Panc1 (cell line): ENCODE measurements around the gene SERPINA12. TPM values are rescaled to one million over a fixed set of nuclear protein-coding genes. Genes with fewer than 3 reads are reported as not detected.

Experiments used
- ATAC-seq: fragments of 200-7000 bp; cut with Tn5 transposase; 2 replicates; pipeline ENCODE4 v1.9.1; 2020; ENCODE audit warnings: mild to moderate bottlenecking, moderate library complexity
- BruUV-seq: library from RNA; stranded (reverse); fragments of 400-500 nt; replicated peaks from 2 replicates; lab custom pipeline; 2021; lab: Mats Ljungman, UMichigan
- CTCF ChIA-PET: fragments of 300-600 bp; sonication (Branson Sonifier 250); formaldehyde crosslinking; loops from one replicate; lab custom pipeline; 2022; ENCODE audit warnings: antibody characterized with exemption; lab: Charles Lee
- POLR2A ChIA-PET: fragments of 300-600 bp; sonication (Branson Sonifier 250); formaldehyde crosslinking; loops from one replicate; lab custom pipeline; 2022; ENCODE audit warnings: antibody characterized with exemption; lab: Charles Lee
- DNase-seq: peaks from one replicate; pipeline ENCODE4 v3.0.0-alpha.2; 2010; ENCODE audit warnings: low read depth, low spot score
- H3K27ac ChIP-seq: 2 replicates; pipeline ENCODE4 v1.5.1; 2011; ENCODE audit warnings: mild to moderate bottlenecking, low read length, inconsistent platforms
- H3K27me3 ChIP-seq: fragments of 200-500 bp; sonication (Bioruptor generic); 2 replicates; pipeline ENCODE4 v1.6.0; 2014; ENCODE audit warnings: low read length, inconsistent platforms; ENCODE audit not compliant: control insufficient read depth, insufficient read depth
- H3K36me3 ChIP-seq: fragments of 200-500 bp; sonication (Bioruptor generic); 2 replicates; pipeline ENCODE4 v1.5.1; 2014; ENCODE audit warnings: inconsistent platforms, mild to moderate bottlenecking, low read length, moderate library complexity; ENCODE audit not compliant: control insufficient read depth, insufficient read depth
- H3K4me1 ChIP-seq: 2 replicates; pipeline ENCODE4 v1.5.1; 2011; ENCODE audit warnings: inconsistent platforms, mild to moderate bottlenecking, low read length, moderate library complexity; ENCODE audit not compliant: control insufficient read depth, insufficient read depth
- H3K4me3 ChIP-seq, 2 experiments: 2 replicates each; pipeline ENCODE4 v1.5.1; 2011 to 2012; ENCODE audit warnings: low read depth in 2 of 2, low read length in 2 of 2, mild to moderate bottlenecking in 2 of 2, inconsistent platforms in 1 of 2, moderate library complexity in 1 of 2
- H3K9me3 ChIP-seq: fragments of 200-500 bp; sonication (Bioruptor generic); 2 replicates; pipeline ENCODE4 v1.5.1; 2014; ENCODE audit warnings: low read depth, mild to moderate bottlenecking, inconsistent platforms, low read length, moderate library complexity; ENCODE audit not compliant: control insufficient read depth, insufficient read depth
- POLR2AphosphoS5 ChIP-seq: IDR thresholded peaks from 2 replicates; pipeline ENCODE4 v1.6.1; 2012; ENCODE audit warnings: mild to moderate bottlenecking, low read depth, low read length, moderate library complexity
- SIN3A ChIP-seq: IDR thresholded peaks from 2 replicates; pipeline ENCODE4 v1.6.1; 2012; ENCODE audit warnings: low read depth, mild to moderate bottlenecking, low read length, moderate library complexity, borderline replicate concordance; ENCODE audit not compliant: insufficient read depth
- TCF7L2 ChIP-seq: IDR thresholded peaks from 2 replicates; pipeline ENCODE4 v1.6.1; 2011; ENCODE audit warnings: mild to moderate bottlenecking, low read depth, low read length, inconsistent platforms
- in situ Hi-C: cut with HindIII; loops from 2 replicates; pipeline ENCODE4 v1.10.0; 2016; ENCODE audit warnings: low sequenced_read_pairs, low pct_unique_long_range_greater_than_20kb
- intact Hi-C: fragments of 100-400 bp; cut with micrococcal nuclease; formaldehyde crosslinking; loops from one replicate; pipeline ENCODE4 v1.10.0; 2022; ENCODE audit not compliant: unreplicated experiment
- total RNA-seq: library from RNA; stranded (reverse); gene quantifications from one replicate; pipeline ENCODE4 v1.2.1, GENCODE V29; 2021; ENCODE audit not compliant: unreplicated experiment
- TF ChIP-seq, protein P1 (sequence below): fragments of 450-650 bp; IDR thresholded peaks from 2 replicates; pipeline ENCODE4 v1.5.1; 2017; ENCODE audit warnings: mild to moderate bottlenecking
- TF ChIP-seq, protein P2 (sequence below), 2 experiments: IDR thresholded peaks; 2 replicates each; pipeline ENCODE4 v1.6.1; 2011 to 2012; ENCODE audit warnings: low read depth in 2 of 2, control low read depth in 1 of 2, low read length in 1 of 2, mild to moderate bottlenecking in 1 of 2, moderate library complexity in 1 of 2; ENCODE audit not compliant: insufficient read depth in 1 of 2

The SERPINA12 gene
- total RNA-seq, 1 experiment from 2014 or later = not detected

DNA sequence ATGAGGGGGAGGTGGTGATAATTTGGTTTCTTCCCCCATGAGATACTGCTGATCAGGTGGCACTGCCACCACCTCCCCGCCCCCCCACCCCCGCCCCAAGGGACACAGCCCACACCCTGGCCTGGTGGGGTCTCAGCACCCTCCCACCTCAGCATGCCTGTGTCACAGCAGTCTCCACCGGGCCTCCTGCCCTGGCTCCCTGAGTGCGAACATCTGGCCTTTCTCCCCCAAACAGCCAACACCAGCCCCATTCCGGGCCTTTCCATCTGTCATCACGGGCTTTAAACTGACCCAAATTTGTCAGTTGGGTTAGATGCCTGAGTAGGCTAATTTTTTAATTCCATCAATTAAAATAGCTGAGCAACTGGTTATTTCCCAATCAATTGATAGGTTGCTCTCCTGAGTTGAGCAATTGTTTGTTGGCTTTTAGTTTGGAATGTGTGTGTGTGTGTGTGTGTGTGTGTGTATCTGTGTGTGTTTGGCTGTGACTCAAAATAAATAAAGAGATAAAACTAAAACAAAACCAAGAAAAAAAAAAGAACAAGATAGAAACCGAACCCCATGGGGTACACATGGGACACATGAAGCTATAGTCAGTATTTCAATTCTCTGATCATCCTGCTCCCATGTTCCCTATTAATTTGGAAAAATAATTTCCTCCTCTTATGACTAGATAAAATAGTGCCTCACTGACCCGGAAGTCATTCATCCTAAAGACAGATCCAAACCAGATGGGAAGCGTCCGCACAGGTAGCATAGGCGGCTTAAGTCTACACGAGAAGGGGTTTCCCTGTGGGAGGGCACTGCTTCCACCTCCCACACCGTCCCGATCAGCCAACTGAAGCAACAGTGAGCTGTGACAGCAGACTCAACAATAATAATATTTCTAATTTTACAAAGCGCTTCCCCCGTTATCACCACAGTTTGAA lies 7.4 kb downstream of the SERPINA12 start:
- ChIA-PET CTCF (no interaction called here), POLR2A (no interaction called here)
- in situ Hi-C loops (no loop called here), intact Hi-C loops (no loop called here)
- DNase-seq (no peak), ATAC-seq (no peak)
- TF ChIP-seq, protein P1, sequence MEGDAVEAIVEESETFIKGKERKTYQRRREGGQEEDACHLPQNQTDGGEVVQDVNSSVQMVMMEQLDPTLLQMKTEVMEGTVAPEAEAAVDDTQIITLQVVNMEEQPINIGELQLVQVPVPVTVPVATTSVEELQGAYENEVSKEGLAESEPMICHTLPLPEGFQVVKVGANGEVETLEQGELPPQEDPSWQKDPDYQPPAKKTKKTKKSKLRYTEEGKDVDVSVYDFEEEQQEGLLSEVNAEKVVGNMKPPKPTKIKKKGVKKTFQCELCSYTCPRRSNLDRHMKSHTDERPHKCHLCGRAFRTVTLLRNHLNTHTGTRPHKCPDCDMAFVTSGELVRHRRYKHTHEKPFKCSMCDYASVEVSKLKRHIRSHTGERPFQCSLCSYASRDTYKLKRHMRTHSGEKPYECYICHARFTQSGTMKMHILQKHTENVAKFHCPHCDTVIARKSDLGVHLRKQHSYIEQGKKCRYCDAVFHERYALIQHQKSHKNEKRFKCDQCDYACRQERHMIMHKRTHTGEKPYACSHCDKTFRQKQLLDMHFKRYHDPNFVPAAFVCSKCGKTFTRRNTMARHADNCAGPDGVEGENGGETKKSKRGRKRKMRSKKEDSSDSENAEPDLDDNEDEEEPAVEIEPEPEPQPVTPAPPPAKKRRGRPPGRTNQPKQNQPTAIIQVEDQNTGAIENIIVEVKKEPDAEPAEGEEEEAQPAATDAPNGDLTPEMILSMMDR = no peak
- TF ChIP-seq TCF7L2 (no peak), SIN3A (no peak), POLR2AphosphoS5 (no peak)
- TF ChIP-seq, protein P2, sequence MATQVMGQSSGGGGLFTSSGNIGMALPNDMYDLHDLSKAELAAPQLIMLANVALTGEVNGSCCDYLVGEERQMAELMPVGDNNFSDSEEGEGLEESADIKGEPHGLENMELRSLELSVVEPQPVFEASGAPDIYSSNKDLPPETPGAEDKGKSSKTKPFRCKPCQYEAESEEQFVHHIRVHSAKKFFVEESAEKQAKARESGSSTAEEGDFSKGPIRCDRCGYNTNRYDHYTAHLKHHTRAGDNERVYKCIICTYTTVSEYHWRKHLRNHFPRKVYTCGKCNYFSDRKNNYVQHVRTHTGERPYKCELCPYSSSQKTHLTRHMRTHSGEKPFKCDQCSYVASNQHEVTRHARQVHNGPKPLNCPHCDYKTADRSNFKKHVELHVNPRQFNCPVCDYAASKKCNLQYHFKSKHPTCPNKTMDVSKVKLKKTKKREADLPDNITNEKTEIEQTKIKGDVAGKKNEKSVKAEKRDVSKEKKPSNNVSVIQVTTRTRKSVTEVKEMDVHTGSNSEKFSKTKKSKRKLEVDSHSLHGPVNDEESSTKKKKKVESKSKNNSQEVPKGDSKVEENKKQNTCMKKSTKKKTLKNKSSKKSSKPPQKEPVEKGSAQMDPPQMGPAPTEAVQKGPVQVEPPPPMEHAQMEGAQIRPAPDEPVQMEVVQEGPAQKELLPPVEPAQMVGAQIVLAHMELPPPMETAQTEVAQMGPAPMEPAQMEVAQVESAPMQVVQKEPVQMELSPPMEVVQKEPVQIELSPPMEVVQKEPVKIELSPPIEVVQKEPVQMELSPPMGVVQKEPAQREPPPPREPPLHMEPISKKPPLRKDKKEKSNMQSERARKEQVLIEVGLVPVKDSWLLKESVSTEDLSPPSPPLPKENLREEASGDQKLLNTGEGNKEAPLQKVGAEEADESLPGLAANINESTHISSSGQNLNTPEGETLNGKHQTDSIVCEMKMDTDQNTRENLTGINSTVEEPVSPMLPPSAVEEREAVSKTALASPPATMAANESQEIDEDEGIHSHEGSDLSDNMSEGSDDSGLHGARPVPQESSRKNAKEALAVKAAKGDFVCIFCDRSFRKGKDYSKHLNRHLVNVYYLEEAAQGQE (IDR thresholded peaks at IDR 0.05; ENCODE audit: insufficient read depth in 1 of 2, low read depth in 2 of 2, low read length in 1 of 2) = no peak
- Histone ChIP-seq H3K36me3 (no peaks in the 10 kb centered on the region), H3K4me1 (no peaks in the 10 kb centered on the region), H3K9me3 (no peaks in the 10 kb centered on the region), H3K27me3 (no peaks in the 10 kb centered on the region), H3K4me3 (no peak overlapping the region), H3K27ac (no peak overlapping the region)
- BruUV-seq = no TSS peak

GRCh38 chr14:94500264-94500663 lies 9.0 kb downstream of the SERPINA12 start:
- ChIA-PET CTCF (no interaction called here), POLR2A (no interaction called here)
- no TSS peak for BruUV-seq
- H3K27me3 ChIP-seq = no peaks in the 10 kb centered on the region
- no peaks in the 10 kb centered on the region for H3K4me1 ChIP-seq
- ATAC-seq (no peak), DNase-seq (no peak)
- H3K4me3 ChIP-seq = no peak overlapping the region
- in situ Hi-C loops = no loop called here
- H3K36me3 ChIP-seq = no peaks in the 10 kb centered on the region
- no peak overlapping the region for H3K27ac ChIP-seq
- no peak for TF ChIP-seq TCF7L2
- TF ChIP-seq, protein P1 = no peak
- TF ChIP-seq POLR2AphosphoS5 = no peak
- TF ChIP-seq, protein P2 (IDR thresholded peaks at IDR 0.05; ENCODE audit: insufficient read depth in 1 of 2, low read depth in 2 of 2, low read length in 1 of 2) = no peak
- H3K9me3 ChIP-seq = no peaks in the 10 kb centered on the region
- intact Hi-C loops = no loop called here
